Endometrial microvascular endothelial cells (primary cell): ENCODE data around the gene SAP30L. TPM values are rescaled to one million over a fixed set of nuclear protein-coding genes. Genes with fewer than 3 reads are reported as not detected.

Source experiments
- in situ Hi-C: cut with HindIII; loops from 2 replicates; pipeline ENCODE4 v1.10.0; 2017; ENCODE audit warnings: low sequenced_read_pairs, low pct_unique_long_range_greater_than_20kb; ENCODE audit errors: inconsistent ontology term
- total RNA-seq: library from RNA; depleted of rRNA; stranded (reverse); fragments of >200 nt; gene quantifications from one replicate; pipeline ENCODE4 v1.2.3, GENCODE V29; 2015; ENCODE audit errors: inconsistent ontology term

SAP30L gene
- total RNA-seq, 1 donor from 2014 or later: 7.3 TPM

GRCh38 chr5:154491941-154492340 is 46.1 kb downstream of the SAP30L start:
- in situ Hi-C loops: no loop called here

- in situ Hi-C loops: no loop called here
These were observed 47.5 kb downstream of the SAP30L start for GRCh38 chr5:154493274-154493673.

- in situ Hi-C loops: no loop called here
These were observed 48.2 kb downstream of the SAP30L start for GRCh38 chr5:154494036-154494435.

DNA sequence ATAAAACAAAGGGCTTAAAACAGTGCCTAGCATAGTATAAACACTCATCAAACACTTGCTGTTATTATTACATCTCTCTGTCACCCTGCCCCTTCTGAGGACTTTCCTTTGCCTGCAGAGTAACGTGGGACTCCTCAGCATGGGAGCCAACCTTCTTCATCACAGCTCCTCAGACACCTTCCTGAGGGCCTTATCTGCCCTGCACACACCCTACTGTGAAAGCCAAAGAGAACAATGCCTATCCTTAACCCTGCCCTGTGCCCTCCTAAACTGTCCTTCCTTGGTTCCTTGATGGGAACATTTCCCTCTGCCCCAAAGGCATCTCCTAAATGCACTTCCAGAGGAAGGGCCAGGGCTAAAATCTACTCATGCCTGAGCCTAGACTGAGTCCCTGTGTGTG is 52.8 kb downstream of the SAP30L start:
- in situ Hi-C loops: no loop called here

DNA sequence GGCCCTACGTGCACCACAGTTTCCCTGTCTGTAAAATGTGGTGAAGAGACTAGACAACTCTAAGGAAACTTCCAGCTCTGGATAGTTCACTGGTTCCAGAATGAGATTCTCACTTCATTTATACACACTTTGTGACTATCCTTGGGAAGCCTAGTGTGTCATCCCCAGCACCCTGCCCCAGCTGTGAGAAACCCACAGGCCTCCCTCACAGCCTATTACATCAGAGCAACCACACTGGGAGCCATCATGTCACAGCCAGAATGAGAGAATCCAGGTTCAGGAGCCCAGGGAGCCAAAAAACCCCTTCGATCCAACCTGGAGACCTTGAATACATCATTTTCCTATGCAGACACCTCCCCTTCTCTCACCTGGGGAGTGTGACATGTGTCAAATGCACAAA is 53.2 kb downstream of the SAP30L start:
- in situ Hi-C loops: no loop called here

DNA sequence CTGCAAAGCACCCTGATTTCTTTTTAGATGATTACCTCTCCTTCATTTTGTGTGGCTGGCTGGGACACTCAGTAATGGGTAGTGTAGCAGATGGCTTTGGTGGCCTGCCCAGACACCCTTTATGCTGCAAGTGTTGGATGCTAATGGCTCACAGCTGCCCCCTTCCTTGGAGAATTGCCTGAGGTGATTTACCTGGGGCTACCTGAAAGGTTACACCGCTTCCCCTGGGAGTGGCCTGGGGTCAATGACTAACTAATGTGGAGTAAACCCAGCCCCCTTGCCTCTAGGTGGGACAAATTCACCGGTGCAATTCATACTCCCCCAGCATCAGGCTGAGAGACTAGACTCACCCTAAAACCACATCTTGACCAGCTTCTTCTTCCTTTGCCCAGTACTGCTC is 55.8 kb downstream of the SAP30L start:
- in situ Hi-C loops: no loop called here

- in situ Hi-C loops: no loop called here
These were observed 56.4 kb downstream of the SAP30L start for GRCh38 chr5:154502180-154502579.

DNA sequence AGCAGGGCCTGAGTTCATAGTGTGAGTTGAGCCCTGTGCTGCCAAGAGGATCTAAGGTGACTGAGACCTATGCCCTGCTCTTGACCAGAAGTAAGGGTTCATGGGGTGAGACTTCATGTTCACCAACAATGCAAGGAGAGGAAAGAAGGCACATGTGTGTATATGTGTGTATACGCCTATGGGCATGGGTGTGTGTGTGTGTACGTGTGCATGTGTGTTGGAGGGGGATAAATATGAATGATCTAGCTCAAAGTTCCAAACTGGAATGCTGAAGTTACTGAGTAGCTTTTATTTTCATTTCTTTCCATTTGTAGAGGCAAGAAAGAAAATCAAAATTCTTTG is 57.9 kb downstream of the SAP30L start:
- in situ Hi-C loops: no loop called here

GRCh38 chr5:154505567-154505966 is 59.8 kb downstream of the SAP30L start:
- in situ Hi-C loops: no loop called here

GRCh38 chr5:154506049-154506715 is 60.4 kb downstream of the SAP30L start:
- in situ Hi-C loops: no loop called here

DNA sequence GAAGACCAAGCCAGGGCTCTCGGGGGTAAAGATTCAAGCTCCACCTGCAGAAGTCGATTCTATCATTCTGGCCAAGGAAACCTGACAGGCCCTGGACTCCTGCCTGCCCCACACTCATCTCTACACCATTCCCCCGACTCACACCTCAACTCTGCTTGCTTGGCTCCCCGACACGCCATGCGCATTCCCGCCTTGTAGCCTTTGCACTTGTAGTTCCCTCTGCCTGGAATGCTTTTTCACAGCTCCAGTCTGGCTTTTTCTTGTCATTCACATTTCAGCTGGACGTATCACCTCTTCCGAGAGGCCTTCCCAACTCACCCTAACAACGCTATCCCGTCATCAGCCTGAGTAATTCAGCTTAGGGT is 60.9 kb downstream of the SAP30L start:
- in situ Hi-C loops: no loop called here

DNA sequence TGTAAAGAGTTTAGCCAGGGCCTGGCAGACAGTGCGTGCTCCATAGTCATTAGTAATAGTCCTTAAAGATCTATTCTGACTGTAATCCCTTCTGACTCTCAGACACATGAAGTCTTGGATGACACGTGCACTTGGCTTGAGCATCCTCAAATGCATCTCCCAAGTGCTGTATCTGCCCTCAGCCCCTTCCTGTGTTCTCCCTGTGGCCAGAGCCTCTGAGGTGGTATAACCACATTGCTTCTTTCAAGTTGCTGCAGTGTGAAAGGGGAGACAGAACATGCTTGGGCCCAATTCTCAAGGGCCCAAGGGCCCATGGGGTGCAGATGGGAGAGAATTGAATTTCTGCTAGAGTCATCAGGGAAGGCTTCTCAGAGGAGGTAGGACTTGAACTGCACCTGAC is 62.3 kb downstream of the SAP30L start:
- in situ Hi-C loops: no loop called here

- in situ Hi-C loops: no loop called here
These were observed 64.2 kb downstream of the SAP30L start for GRCh38 chr5:154509784-154510555.

Other genes with a start within 250 kb of the SAP30L start
- not detected for gene HAND1, start 32.2 kb downstream of the SAP30L start, total RNA-seq